ENCODE data around the gene CARMIL1. TPM values are rescaled to one million over a fixed set of nuclear protein-coding genes. Genes with fewer than 3 reads are reported as not detected.
"Not testable (repeated sequence)": the region's sequence is repeated elsewhere in the genome, so short reads cannot be mapped to it uniquely, and the experiment has no call there.

The CARMIL1 gene
- total RNA-seq, 1 experiment from 2014 or later, result 20.3 TPM

DNA sequence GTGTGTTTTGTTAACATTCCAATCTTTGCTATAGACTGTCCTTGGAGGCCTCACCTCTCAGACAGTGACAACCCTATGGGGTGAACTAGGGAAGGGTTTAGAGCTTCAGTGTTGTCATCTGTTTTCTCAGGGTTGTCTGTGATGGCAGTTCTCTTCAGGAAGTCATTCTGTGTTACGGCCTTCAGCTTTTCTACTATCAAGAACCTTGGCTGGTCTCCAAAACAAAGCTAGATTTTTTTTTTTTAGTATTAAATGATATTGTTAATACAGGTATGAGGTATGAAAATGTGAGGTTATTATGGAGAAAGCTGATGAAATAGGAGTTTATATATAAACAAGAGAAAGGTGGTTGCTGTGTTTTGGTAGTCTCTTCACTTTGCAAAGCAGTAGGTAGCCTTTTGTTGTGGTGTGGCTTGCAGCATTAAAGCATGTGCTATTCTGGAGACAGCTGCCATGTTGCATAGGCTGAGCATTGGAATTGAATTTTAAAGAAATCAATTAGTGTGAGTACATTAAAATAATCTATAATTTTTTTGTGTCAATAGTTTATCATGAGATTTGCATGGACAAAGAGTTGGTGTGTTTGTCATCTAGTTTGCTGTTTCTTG is 162.6 kb downstream of the CARMIL1 start:
- no peak for DNase-seq (ENCODE audit: low read depth)

DNA sequence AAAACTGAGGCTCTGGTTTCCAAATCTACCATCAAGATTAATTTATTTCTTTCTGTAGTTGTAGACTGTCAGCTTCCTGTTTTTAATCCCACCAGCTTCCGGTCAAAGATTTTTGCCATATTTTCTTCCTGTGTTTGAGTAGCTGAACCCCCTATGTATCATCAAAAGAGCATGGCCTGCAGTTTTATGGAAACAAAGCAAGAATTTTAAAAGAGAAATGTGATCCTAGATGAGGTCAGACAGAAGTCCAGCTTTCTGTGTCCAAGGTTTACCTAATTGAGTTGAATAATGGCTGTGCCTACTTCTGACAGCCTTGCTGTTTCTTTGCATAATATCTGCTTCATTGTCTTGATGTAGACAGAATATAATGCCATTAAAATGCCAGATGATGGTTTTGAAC is 163.7 kb downstream of the CARMIL1 start:
- peak; percentile 42 for DNase-seq (ENCODE audit: low read depth)

DNA sequence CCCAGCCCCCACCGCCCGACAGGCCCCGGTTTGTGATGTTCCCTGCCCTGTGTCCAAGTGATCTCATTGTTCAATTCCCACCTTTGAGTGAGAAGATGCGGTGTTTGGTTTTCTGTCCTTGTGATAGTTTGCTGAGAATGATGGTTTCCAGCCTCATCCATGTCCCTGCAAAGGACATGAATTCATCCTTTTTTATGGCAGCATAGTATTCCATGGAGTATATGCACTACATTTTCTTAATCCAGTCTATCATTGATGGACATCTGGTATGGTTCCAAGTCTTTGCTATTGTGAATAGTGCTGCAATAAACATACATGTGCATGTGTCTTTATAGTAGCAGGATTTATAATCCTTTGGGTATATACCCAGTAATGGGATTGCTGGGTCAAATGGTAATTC is 165.3 kb downstream of the CARMIL1 start:
- DNase-seq (ENCODE audit: low read depth), result not testable (repeated sequence)

DNA sequence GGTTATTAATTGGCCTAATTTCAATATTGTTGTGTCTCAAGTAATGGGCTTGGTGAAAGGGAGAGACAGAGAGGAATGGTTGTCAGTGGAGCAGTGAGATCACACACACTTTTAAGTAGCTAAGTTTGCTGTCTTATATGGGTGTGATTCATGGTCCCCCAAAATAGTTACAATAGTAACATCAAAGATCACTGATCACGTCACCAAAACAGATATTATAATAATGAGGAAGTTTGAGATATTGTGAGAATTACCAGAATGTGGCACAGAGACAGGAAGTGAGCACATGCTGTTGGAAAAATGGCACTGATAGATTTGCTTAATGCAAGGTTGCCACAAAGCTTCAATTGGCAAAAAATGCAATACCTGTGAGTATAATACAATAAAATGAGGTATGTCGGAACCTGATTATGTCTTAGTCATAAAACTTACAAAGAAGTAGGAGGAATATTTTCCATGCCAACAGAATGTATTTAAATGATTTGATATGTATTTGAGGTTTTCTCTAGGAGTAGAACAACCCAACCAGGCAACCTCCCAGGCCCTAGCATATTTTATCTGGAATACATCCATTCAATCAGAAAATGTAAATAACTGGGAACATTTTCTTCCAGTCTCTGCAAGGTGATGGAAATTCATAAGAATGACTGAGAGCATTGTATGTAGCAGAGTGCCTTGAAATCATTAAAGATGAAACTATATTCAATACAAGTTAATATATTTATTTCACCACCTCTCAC is 167.8 kb downstream of the CARMIL1 start:
- DNase-seq (ENCODE audit: low read depth), result no peak

DNA sequence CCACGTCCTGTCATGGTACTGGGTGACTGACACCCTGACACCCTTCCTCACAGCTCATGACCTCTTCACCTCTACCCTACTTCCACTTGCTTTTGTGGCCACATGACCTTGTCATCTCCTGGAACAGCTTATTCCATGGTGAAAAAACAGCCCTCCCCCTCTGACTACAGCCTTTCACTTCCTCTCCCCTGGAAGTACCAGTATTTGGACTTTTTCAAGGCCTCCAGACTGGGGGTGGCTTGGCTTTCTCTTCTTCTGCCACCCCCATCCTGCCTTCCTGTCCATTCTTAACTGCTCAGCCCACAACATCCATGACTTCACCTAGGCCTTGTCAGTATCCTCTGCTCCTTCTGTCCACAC is 168.4 kb downstream of the CARMIL1 start:
- DNase-seq (ENCODE audit: low read depth), result no peak

DNA sequence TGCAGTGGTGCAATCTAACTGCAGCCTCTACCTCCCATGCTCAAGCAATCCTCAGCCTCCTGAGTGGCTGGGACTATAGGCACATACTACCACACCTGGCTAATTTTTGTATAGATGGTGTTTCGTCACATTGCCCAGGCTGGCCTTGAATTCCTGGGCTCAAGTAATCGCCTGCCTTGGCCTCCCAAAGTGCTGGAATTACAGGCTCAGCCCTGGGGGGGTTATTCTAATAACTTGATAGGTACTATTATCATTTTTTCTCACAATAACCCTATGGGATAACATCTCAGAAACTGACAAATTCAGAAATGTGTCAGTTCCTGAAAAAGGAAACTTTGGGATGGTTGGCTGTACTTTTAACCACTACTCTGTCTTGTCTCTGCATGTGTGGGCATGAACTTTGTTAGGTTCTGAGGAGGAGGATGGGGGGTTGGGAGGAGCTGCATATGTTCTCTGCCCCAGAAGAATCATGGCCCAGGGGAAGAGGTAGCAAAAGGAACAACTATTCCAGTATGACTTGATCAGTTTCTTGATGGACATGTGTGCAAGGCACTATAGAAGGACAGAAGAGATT is 169.9 kb downstream of the CARMIL1 start:
- no peak for DNase-seq (ENCODE audit: low read depth)

DNA sequence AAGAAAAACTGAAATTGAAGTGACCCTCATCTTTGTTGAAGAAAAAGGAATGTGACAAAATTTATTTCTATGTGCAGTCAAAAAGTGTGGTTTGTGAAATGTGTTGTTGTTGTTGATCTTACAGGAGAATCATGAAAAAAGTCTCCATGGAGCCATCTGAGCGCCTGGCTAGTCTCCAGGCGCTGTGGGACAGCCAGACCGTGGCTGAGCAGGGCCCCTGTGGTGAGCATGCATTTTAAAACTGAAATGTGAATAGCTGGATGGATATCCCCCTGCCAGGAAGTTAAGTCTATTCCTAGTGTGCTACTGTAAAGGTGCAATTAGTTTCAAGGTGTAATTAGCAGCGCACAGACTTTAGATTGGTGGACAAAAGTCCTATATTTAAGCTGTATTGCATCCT is 170.6 kb downstream of the CARMIL1 start:
- peak; percentile 42 for DNase-seq (ENCODE audit: low read depth)

DNA sequence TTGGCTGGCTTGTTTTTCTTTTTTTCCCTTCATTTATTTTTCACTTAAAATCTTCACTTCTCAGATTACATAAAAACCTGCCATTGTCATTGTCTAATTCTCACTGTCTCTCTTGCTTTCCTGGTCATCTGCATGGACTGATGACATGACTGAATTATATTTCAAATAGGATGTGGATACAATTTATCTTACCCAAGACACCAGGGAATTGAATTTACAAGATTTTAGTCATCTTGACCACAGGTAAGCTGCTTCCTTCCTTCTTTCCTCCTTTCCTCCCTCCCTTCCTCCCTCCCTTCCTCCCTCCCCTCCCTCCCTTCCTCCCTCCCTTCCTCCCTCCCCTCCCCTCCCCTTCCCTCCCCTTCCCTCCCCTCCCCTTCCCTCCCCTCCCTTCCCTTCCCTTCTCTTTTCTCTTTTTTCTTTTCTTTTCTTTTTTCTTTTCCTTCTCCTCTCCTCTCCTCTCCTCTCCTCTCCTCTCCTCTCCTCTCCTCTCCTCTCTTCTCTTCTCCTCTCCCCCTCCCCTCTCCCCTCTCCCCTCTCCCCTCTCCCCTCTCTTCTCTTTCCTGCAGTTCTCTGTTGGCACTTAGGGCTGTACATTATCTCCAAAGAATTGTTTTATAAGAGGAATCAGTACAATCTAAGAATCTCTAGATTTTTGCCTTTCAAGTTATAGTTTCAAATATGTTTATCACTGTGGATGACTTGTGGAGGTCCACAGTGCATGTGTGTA is 171.5 kb downstream of the CARMIL1 start:
- no peak for DNase-seq (ENCODE audit: low read depth)

DNA sequence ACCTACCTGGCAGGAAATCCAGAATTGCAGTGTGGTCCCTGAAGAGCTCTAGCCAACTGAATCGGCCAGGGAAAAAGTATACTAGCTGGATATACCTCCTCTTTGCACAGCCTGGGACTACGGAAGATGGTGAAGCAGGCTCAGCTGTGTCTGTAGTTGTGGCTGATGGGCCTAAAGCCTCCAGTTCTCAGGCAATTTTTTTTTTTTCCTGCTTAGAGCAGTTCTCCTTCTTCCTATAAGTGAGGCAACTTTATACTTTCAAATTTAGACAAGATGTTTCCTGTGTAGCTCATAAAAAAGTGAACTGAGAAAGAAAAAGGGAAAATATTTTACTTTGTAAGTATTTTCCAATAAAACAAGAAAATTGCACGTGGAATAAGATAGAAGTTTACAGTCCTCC is 172.9 kb downstream of the CARMIL1 start:
- no peak for DNase-seq (ENCODE audit: low read depth)

DNA sequence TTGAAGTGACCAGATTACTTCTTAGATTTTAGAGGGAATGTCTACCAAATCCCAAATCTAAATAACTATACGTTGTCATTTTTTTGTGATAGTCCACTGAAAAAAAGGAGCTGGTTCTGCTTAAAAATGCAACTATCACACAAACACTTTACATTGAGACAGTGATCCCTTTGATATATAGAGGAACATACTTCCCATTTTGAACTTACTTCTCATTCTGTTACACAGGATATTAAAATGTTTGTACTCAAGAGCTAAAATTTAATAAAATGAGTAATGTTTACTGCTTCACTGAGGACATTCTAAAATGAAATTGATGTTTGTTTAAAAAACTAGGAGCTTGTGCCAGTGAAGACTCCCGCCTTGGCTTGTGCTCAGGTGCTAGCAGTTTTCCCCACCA is 174.1 kb downstream of the CARMIL1 start:
- no peak for DNase-seq (ENCODE audit: low read depth)

DNA sequence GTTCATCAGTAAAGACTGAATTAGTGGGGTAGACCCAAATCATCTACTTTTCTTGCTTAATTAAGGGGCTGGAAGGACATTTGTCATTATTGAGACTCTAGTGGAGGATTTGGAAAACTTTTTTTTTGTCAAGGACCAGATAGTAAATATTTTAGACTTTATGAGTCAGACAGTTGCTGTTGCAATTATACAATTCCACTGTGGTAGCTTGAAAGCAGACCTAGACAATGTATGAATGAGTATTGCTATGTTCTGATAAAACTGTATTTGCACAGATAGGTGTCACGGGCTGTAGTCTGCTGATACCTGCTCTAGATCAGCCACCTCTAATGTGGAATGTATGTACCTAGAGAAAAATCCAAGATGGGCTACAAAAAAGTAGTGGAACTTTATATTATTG is 175.0 kb downstream of the CARMIL1 start:
- no peak for DNase-seq (ENCODE audit: low read depth)

DNA sequence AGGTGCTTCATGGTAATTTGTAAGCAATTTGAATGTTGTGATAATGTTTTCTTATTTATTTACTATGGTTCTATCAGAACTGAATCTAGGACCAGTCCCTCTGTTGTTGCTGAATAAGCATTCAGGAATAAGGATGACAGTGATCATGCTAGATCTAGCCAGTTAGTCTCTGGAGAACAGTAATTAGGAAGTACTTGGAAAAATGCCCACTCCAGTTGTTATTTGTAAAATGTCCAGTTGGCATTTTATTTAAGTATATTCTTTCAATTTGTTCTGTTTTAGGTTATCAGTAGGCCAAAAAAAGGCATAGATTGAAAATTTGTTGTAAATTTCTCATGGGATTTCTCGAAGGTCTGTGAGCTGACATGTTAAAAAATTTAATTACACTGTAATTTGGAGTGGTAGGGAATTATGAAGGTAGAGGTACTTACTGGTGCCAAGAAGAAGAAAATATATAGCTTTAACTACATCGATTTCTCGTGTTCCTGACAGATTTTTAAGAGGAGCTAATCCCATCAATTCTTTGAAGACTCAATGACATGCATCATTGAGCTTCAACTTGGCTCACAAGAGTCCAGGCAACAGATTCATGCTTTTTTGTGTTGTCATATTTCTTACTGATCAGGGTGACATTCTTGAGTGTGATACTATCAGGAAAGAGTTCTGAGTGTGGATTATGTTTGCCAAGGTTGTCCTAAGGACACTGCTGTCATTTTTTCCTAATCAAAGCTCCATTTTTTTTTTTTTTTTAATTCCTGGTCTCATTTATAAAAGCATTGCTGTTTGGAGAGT is 177.3 kb downstream of the CARMIL1 start:
- DNase-seq (ENCODE audit: low read depth), result no peak

DNA sequence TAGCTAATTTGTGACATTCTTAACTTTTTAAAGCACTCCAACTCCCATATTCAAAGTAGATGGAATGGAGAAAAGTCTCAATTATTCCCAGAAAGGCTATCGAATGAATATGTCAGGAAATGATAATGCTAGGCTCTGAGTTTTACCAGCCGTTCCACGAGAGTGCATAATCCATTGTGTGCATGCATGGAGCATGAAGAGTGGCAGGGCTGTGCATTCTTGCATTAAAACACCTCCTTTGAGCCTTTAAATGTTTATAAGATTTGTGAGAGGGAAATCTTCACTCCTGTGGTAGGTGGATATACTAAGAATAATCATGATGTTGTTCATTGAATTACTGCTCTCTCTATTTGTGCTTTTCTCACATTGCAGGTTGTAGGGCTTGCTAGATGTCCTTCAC is 178.3 kb downstream of the CARMIL1 start:
- DNase-seq (ENCODE audit: low read depth), result no peak

DNA sequence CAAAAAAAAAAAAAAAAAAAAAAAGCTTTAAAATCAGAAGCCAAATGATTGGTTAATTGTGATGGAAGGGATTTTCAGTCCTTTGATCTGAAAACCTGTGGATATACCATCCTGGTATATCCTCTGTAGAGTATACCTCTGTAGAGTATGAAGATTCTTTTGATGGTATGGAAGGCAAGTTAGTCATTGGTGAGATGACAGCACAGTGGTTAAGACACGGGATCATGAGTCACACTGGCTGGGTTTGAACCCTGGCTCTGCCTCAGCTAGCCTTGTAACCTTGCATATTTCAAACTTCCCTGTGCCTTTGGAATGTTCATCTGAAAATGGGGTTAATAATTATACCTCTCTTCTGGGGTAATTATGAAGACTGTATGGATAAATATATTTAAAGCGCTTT is 179.3 kb downstream of the CARMIL1 start:
- peak; percentile 88 for DNase-seq (ENCODE audit: low read depth)

DNA sequence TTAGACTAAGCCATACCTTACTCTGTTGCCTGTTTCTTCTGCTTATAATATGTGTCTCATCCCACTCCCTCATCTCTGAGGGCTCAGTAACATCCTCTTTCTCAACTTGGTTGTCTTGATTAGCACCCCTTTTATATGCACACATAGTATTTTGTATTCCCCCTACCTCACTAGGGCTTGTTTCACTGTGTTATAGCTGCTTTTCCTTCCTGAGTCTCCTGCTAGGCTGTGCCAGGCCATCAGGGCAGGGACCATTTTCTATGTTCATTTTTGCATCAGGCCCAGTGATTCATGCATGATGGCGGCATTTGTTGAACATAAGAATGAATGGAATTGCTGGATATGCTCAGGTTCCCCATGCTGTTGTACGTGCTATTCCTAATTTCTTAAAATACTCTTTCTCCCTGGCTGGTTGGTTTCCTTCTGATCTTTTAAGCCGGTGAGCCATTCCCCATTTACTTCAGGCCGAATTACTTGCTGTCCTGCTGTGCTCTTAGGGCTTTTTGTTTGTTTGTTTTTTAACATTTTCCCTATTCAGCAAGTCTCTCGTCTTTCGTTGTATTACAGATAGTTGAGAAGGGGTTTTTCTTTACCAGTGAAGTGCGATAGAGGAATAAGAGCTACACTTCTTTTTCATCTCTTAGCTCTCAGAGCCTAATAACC is 183.2 kb downstream of the CARMIL1 start:
- DNase-seq (ENCODE audit: low read depth), result no peak

DNA sequence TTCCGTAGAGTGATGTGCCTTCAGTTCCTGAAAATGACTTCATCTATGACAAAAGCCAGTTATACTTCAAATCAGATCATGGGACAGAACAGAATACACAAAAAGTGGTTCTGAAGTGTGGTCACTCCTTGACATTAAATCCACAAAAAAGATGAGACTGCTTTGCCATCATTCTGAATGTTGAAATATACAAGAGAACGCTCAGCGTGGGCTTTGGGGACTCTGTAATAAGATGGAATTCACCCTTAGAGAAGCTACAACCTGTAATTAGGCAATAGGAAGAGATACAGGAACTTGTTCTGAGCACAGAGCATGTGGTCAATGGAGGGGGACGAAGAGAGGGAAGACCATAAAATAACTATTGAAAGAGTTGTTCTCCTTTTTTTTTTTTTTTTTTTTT is 184.3 kb downstream of the CARMIL1 start:
- DNase-seq (ENCODE audit: low read depth), result no peak

DNA sequence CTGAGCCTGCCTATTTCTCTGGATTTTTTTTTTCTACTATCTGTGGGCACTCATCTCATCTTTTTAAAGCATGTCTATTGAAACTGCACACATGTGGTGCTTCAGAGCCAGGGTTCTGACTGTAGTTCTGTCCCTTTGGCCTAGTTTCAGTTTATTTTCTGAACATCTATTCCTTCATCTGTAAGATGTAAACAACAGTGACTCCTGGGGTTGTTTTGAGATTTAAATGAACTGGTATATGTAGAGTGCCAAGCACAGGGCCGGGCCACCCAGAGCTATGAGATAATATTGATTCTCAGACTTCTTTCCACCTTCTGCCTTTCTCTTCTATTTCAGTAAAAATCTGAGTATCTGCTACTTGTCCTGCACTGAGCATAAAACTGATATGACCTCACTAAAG is 185.1 kb downstream of the CARMIL1 start:
- no peak for DNase-seq (ENCODE audit: low read depth)

DNA sequence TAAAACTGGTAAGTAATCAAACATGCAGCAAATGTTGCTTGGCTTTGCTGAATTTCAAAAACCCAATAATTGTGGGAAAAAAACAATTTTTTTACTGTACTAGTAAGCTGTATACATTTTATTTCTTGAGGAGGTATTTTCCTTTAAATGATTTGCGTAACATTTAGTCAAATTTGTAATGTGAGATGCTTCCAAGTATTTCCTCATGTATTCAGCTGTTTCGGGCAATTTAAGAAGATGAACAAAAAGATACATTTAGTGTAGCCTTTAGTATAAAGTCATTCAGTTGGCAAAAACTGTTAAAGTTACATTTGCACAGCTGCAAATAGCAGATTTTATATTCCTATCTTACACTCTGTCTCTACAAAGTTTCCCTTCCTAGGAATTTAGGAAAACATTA is 186.8 kb downstream of the CARMIL1 start:
- DNase-seq (ENCODE audit: low read depth), result no peak

DNA sequence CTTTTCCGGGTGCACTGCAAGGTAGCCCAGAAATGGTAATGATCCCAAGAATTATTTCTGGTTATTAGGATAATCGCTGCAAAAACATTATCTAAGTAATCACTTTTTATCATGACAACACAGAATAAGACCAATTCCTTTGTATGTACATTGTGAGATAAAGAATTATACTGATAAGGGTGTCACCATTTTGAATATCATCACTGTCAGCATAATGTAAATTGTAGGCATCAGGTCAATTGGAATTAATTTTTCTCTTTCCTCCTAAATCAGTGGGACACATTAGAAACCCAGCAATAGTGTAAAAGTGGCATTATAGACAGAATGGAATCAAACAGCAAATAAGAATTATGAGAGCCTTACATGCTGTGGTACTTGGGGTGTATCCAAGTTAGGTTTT is 189.7 kb downstream of the CARMIL1 start:
- no peak for DNase-seq (ENCODE audit: low read depth)

DNA sequence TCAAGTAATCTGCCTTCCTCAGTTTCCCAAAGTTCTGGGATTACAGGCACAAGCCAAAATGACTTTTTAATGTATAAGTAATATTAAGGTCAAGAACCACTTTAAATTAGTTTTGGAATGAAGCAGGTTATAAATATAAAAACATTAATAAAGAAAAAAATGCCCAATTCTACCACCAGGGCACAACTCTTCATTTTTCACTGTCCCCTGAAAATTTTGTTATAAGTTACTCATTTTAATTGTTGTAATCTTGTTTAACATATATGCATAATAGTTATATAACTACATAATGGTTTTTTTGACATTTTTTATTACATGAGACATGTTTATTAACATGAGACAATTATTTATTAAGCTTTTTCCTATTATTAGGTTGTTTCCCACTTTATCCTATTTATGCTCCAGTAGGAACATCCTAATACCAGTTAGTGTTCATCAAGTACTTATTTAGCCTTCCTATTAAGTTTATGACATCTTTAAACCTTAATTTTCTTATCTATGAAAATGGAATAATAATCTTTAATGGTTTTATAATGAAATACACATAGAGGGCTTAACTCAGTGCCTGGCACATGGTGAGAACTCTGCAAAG is 190.7 kb downstream of the CARMIL1 start:
- no peak for DNase-seq (ENCODE audit: low read depth)

DNA sequence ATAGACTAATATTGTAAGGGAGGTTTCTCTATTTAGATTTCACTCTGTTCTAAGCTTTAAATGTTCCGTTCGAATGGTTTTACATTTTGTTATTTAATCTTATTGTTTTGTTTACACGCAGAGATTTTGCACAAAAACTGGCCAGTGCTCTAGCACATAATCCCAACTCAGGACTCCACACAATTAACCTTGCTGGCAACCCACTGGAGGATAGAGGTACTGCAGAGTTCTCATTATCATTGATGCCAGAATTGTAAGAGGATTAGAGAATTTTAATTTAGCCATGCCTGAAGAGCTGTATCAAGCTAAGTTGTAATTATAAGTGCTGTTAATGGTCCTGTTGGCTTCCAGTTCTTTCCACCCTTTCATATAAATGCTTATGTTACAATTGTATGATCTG is 193.1 kb downstream of the CARMIL1 start:
- DNase-seq (ENCODE audit: low read depth), result no peak

Measured in M059J (cell line).